ENCODE data around the gene ALK.
"Not testable (repeated sequence)": the region's sequence is repeated elsewhere in the genome, so short reads cannot be mapped to it uniquely, and the experiment has no call there.

The ALK gene

DNA sequence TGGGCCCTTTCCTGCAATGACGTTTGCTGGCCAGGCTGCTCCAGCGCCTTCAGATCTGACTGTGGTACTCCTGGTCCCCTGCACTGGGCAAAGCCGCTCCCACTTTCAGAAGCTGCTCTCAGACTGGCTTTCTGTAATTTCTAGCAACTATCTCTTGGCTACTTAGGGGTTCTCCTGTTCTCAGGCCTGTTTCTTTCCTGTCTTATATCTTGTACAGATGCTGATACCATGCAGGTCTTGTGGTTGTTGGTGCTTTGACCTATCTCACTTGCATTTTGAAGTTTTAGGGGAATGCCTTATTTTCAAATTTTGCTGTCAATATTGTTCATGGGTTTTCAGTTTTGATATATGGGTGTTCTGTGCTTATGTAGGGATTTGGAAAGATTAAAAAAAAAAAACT, 660.4 kb downstream of the ALK start:
- no peak for DNase-seq

DNA sequence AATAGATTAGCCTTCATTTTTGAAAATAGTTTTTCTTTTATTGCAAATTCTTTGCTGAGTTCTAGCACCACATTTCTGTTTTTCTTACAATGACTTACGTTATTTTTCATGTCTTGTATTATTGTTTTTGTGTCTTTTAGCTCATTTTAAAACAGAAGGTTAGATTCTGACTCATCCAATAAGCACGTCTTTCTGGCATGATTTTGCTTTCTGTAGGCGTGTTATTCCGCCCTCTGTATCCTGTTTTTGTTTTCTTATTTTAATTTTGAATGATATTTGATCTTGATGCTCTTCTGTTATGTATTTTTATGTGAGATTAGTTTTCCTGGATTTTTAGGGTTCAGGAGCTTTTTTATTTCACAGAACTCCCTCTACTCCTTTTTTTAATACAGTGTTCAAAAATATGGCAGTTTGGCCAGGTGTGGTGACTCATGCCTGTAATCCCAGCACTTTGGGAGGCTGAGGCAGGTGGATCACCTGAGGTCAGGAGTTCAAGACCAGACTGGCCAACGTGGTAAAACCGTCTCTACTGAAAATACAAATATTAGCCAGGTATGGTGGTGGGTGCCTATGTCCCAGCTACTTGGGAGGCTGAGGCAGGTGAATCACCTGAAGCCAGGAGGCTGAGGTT, 661.1 kb downstream of the ALK start:
- DNase-seq = no peak

DNA sequence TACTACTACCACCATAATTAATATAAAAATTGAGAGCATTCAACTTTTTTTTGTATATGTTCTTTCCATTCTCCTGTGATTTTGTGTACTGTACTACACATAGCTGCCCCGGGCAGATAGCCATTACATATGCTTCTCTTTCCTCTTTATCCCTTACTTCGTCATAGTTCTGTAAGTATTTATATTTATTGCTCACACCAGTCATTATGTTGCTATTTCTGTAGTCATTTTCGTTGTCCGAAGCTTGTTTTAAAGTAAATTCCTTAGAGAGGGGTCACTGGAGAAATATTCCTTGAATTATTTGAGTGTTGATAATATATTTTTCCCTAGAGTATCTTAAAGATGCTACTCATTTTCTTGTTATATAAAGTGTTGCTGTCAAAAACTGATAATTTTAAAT, 662.2 kb downstream of the ALK start:
- no peak for DNase-seq

DNA sequence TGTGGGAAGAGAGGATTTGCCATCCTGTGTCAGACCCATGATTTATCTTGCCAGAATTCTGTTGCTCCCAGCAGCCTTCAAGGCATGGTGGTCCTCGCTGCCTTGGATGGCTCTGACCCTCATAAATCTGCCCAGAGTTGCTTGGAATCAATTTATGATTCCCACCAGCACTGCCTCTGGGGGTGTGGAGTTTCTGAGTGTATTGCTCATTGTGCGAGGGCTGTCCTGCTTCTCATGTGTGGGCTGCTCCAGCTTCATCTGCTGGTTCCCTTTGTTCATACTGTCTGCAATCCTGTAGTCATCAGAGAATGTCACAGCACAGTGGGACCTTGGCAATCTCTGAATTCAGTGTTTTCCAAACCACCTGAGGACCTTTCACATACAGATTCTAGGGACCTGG, 666.4 kb downstream of the ALK start:
- DNase-seq = peak; percentile 9

DNA sequence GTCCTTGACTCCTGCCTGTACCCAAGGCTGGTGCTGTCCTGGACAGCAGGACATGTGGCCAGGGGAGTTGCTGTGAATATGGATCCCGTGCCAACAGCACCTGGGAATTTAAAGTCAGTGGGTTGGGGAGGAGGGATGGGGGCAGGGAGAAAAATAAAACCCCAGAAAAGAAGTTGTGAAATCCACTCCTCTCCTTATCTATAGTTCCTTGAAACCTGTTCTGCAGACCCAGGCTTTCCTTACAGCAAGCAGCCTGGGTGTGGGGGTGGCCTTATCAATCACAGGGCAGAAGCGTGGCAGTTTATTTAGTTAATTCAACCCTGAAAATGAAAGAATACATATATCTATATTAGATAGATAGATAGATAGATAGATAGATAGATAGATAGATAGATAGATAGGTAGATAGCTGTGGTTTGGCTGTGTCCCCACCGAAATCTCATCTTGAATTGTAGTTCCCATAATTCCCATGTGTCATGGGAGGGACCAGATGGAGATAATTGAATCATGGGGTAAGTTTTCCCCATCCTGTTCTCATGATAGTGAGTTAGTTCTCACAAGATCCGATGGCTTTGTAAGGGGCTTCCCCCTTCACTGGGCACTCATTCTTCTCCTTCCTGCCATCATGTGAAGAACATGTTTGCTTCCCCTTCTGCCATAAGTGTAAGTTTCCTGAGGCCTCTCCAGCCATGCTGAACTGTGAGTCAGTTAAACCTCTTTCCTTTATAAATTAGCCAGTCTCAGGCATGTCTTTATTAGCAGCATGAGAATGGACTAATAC, 667.7 kb downstream of the ALK start:
- peak; percentile 46 for DNase-seq

DNA sequence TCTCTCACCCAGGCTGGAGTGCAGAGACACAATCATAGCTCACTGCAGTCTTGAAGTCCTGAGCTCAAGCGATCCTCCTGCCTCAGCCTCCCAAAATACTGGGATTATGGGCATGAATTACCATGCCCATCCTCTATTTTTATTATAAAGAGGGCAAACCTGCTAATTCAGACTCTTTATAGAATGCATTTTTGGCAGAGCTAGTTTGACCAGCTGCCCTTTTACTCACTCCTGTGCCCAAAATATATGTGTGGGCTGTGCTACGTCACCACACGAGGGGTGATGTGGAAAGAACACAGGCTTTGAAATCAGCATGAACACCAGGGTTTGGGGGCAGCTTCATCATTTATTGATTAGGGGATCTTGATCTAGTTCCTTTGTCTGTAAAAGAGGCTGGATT, 668.4 kb downstream of the ALK start:
- no peak for DNase-seq

DNA sequence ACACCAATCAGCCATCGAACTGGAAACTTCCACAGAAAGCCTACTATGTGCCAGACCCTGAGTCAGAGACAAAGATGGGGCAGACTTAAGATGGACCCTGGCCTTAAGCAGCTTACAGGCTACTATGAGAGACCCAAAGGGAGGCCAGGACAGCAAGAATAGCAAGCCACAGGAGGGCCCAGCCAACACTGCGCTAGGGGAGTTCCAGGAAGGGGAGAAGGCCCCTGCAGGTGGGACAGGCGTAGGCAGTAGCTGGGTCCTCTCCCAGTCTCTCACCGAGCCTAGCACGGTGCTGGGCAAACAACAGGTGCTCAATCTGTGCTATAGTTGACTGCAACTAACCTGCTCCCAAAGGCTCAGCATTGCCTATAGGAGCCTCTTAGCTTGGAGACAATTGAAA, 670.0 kb downstream of the ALK start:
- no peak for DNase-seq

DNA sequence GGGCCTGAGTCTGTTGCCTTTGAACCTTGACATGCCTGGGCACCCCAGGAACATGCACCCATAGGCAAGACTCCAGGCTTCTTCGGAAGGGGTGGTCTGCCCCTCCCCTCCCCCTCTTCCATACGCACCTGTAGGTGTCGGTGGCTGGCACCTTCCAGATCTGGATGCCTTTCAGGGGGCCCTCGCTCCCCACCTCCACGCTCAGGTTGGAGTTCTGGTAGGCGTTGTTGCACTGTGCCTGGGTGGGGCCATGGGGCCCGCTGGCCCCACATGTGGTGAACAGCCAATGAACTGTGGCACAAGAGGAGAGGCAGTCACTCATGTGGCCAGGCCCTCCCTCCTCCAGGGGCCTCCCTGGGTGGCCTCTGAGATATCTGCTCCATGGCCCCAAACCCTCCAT, 670.4 kb downstream of the ALK start:
- no peak for DNase-seq

DNA sequence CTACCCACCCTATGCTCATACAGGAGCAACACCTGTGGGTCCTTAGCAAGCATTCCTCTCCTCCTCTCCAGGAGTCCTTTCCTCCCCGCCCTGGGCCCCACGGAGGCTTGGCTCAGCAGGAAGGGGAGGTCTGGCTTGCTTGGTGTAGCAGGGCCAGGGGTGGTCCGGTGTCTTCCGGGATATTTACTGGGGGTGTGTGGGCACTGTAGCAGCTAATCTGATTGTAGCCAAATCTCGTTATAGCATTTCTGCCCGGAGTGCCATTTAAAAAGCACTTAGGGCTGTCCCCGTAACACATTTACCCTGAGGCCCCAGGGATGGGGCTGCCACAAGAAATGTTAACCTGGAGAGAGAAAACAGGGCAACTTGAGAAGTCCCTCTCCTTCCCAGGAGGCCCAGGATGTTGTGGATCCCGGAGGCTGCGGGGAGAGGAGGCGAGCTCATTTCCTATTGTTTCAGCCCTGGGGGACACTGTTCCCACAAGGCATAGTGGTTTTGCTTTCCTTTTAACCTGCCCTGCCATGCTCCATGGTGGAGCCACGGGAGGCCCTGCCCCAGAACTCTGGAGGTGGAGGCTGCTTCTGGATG, 671.6 kb downstream of the ALK start:
- no peak for DNase-seq

DNA sequence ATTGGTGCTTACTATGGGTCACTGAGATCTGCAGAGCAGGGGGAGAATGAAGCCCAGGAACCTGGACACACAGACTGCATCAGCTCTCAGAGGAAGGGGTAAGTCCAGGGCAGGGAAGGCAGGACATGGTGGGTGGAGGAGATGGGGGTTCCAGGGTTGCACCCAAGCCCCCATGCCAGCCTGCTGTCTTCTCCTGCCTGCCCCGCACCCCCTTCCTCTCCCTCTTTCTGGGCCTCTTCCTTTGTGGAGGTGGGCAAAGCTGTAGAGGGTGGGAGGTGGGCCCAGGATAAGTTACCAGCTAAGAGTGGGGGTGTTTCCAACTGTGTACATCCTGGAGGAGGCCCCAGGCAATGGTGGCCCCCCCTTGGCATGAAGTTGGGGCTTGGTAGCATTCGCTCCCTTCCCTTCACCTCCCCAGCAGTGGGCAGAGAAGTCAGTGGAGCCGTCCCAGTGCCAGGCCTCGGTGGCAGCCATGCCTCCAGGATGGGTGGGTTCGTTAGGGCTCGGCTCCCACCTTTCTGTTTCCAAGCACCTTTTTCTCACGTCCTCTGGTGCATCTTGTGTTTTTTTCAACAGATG, 674.0 kb downstream of the ALK start:
- no peak for DNase-seq

DNA sequence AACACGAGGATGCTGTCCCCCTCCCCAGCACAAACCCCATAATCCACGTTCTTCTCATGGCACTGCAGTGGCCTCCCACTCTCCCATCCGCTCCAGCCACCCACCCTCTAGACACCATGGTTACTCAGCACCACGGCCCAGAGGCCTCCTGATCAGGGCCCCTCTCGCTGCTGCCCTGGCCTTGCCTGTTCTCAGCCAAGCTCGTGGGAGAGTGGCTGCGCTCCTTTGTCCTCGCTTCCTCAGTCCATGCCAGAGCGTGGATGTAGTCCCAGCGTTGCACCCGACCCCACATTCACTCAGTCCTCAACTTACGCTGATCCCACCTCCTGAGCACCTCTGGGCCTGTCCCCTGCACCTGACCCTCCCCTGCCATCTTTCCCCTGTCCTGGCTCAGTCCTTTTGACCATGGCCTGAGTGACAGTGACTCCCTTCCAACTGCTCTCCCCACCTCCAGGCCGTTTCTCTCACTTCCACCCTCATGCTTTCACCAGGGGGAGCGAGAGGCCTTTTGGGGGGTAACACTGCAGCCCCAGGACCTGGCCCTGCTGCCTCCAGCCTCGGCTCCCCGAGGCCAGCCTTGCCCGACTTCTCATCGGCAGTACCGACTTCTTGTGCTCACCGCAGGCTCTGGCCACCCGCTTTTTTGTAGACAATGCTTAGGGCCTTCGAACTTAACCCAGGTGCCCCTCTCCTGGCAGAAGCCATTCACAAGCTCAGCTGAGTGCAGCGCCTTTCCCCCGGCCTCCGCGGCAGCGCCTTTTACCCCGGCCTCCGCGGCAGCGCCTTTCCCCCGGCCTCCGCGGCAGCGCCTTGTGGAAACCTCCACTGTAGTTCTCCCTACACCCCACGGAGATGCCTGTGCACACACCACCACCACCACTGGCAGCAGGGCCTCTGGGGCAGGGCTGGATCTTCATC, 674.7 kb downstream of the ALK start:
- no peak for DNase-seq

DNA sequence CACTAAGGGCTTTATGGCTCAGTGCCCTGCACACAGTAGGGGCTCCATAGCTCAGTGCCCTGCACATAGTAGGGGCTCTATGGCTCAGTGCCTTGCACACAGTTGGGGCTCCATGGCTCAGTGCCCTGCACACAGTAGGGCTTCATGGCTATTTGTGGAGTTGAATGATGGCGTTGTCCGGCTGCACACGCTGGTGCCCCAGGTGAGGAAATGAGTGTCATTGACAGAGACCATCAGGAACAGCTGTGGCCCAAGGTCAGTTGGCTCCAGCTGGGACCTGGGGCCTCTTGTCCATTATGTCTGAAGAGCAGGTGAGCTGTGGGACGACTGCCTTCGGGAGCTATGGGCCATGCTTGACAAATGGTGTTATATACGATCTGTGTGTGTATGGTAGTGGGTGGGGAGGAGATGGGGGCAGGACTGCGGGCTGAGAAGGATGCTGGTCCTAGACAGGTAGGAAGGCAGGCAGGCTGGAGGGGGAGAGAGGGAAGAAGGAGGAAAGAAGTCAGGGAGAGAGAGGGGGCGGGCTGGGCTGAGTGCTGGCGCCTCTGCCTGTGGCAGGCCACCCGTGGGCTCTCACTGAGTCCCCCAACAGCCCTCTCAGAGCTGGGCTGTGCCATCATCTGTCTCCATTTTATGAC, 675.5 kb downstream of the ALK start:
- no peak for DNase-seq

DNA sequence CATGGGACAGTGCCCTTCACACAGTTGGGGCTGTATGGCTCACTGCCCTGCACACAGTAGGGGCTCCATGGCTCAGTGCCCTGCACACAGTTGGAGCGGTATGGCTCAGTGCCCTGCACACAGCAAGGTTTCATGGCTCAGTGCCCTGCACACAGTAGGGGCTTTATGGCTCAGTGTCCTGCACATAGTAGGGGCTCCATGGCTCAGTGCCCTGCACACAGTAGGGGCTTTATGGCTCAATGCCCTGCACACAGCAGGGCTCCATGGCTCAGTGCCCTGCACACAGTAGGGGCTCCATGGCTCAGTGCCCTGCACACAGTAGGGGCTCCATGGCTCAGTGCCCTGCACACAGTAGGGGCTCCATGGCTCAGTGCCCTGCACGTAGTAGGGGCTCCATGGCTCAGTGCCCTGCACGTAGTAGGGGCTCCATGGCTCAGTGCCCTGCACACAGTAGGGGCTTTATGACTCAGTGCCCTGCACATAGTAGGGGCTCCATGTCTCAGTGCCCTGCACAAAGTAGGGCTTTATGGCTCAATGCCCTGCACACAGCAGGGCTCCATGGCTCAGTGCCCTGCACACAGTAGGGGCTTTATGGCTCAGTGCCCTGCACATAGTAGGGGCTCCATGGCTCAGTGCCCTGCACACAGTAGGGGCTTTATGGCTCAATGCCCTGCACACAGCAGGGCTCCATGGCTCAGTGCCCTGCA, 676.2 kb downstream of the ALK start:
- not testable (repeated sequence) for DNase-seq

DNA sequence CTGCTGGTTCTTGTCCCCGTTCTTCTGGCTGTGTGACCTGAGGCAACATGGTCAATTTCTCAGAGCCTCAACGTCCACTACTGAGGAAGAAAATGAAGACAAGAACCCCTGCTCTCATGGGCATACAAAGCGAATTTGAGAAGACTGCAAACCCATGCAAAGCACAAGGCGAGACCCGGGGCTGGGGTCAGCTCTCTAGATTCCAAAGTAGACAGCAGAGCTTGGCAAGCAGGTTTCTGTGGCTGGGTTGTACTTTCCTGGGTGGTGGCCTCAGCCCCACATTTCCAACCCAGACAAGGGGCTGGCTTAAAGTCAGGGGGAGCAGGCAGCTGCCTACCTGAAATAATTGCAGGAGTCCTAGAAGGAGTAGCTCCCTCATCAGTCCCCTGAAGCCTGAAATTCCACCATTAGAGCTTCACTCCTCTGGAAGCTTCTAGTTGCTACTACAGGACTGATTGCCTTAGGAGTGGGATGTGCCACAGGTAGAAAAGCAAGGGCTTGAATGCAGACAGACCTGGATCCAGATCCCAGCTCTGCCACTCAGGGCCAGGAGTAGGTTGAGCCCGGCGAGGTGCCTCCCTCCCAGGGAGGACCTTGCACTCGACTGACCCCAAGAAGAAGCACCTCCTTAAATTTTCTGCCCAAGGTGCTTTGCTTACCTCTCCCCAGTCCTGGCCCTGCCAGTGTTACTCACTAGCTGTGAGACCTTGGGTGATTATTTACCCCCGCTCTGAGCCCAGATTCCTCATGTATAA, 678.6 kb downstream of the ALK start:
- DNase-seq = no peak

DNA sequence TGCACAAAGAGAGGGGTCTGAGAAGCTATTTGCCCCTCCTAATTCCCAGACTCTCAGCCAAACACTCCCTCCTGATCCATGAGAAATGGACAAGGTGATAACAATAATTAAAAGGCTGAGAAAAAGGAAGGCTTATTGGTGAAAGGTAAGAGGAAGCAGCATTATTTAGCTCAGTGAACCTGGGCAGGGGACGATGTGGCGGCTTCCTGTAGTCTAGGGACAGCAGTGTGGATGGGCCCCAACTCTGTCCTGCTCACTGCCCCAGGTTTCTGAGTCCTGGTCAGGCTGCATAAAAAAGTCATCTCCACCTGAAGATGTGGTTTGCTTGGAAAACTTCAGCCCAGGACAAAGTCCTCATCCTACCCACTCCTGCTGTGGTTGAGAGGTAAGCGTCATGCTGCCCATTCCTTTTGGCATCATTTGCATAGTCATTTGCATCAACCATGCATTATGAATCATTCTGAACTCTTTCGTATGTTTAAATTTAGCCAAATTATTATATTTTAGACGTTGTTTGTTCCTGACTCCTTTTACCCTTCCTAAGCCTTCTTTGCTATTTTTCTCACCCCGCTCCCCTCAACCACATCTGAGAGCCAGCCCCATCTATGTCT, 679.3 kb downstream of the ALK start:
- DNase-seq = no peak

DNA sequence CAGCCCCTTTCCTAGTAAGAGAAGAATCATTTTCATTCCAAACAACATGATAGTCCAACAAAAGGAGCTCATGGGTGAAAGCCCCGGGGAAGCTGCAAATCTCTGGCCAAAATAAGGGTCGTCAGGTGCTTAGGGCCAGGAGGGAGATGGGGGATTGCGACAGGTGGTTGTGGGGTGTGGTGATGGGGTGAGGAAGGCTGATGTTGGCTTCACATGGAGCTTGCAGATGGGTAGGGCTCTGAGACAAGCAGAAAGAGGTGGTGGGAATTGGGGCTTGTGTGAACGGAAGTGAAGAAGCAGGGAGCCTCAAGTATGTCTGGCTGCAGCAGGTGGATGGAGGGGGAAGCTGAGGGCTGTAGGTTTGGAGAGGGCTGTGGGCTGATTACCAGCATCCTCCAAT, 680.0 kb downstream of the ALK start:
- DNase-seq = no peak

DNA sequence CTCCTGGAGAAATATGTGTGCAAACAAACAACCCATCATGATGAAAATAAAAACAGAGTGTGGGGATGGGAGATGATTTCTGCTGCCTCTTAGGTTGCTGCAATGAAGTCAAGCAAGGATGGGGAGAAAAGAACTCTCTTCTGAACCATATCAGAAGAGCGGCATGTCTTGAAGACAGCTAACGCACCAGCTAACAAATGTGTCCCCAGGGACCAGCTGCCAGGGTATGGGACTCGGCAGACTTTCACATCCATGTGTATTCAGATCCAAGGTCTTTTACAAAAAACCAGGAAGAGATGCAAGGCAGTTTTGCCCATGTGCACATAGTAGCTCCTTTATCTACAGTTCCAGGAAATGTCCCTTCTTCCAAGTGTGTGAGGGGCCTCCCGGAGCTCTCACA, 680.8 kb downstream of the ALK start:
- DNase-seq = no peak

DNA sequence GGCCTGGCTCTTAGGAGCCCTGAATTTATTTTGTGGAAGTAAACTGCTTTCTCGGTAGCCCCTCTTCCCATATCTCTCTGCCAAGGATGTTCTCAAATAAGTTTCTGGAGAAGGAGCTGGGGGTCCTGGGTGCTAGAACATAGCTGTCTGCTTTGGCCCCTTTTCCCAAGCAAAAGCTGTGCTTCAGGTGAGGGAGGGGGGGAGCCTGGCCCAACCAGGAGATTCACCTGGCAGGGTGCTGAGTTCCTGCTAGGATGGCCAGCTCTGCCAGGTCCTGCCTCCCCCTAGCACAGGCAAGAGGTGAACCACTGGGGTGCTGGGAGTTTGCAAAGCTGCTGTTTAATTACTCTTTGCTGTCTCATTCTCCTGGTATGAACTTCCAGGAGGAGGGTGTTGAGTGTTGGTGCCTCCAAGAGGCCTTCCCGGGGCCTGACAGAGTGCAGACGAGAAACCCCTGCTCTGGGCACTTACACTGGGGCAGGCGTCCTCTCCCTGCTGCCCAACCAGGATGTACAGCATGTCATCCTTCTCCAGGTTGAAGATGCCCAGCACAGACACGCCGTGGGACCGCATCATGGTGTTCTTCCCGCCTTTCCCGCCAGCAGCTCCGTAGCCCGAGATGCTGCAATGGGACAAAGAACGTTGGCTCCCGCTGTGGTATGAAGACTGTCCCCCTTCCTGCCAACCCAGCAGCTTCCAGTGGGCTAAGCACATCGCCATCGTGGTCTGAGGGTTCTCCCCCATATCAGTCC, 682.0 kb downstream of the ALK start:
- DNase-seq = no peak

DNA sequence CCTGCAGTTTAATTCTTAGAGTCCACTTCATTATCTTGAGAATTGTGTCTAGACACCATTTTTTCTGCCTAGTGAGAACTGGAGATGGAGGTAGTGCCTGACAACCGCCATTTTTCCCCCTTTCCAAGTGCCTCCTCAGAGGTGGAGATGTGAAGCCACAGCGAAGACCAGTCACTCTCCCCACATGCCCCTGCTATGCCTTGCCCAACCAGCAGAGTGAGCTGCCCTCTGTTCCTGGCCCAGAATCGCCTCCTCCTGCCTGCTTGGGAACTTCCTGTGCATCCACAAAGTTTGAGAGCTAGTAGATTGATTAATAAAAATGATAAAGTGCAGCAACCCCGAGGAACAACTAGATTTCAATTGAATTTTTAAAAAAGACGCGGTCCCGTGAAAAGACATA, 682.9 kb downstream of the ALK start:
- DNase-seq = peak; percentile 33

DNA sequence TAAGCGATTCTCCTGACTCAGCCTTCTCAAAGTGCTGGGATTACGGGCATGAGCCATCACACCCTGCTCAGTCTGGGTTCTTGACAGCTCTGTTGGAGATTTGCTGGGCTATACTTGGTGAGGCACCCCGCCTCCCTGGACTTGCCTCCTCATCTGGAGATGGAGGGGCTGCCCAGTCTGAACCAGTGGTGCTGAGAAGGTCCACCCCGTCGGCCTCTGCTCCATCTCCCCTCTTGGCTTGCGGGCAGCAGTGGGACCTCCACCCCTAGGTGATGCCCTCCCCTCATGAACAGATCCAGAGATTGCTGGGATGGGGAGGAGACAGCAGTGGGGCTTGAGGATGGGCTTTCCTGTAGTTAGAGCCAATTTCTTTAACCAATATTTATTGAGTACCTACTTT, 685.3 kb downstream of the ALK start:
- DNase-seq = no peak

Data from inflammatory macrophage treated with lipopolysaccharide for 4 hours (primary cell).